Measurements from ENCODE around the gene SYT12. TPM values are rescaled to one million over a fixed set of nuclear protein-coding genes. Genes with fewer than 3 reads are reported as not detected.
A peak's percentile ranks its signal among the peaks of the same experiment; 100 is the strongest.
"Not testable (repeated sequence)": the region's sequence is repeated elsewhere in the genome, so short reads cannot be mapped to it uniquely, and the experiment has no call there.

Gene SYT12
- total RNA-seq, 1 experiment from 2014 or later = 2.8 TPM

- no peaks in the 10 kb centered on the region for H3K36me3 ChIP-seq (replicated peaks; ENCODE audit: control insufficient read depth, insufficient read depth, low read length)
- no peaks in the 10 kb centered on the region for H3K27me3 ChIP-seq (ENCODE audit: control insufficient read depth, insufficient read depth, low read length)
- H3K4me3 ChIP-seq (ENCODE audit: insufficient read depth, low read depth, low read length) = no peak overlapping the region
- DNase-seq = peak; percentile 36
These were observed 36.8 kb upstream of the SYT12 start for GRCh38 chr11:66986178-66986545.

- H3K4me3 ChIP-seq (ENCODE audit: insufficient read depth, low read depth, low read length) = no peak overlapping the region
- H3K36me3 ChIP-seq (replicated peaks; ENCODE audit: control insufficient read depth, insufficient read depth, low read length) = no peaks in the 10 kb centered on the region
- DNase-seq = peak; percentile 80
- H3K27me3 ChIP-seq (ENCODE audit: control insufficient read depth, insufficient read depth, low read length) = no peaks in the 10 kb centered on the region
These were observed 35.7 kb upstream of the SYT12 start for GRCh38 chr11:66987158-66987620.

GRCh38 chr11:66987924-66988637, 34.9 kb upstream of the SYT12 start:
- peak; percentile 34 for DNase-seq
- H3K4me3 ChIP-seq (ENCODE audit: insufficient read depth, low read depth, low read length) = no peak overlapping the region

GRCh38 chr11:66988741-66989140, 34.2 kb upstream of the SYT12 start:
- not testable (repeated sequence) for H3K4me3 ChIP-seq (ENCODE audit: insufficient read depth, low read depth, low read length); H3K36me3 ChIP-seq (replicated peaks; ENCODE audit: control insufficient read depth, insufficient read depth, low read length); H3K27me3 ChIP-seq (ENCODE audit: control insufficient read depth, insufficient read depth, low read length); DNase-seq

More at GRCh38 chr11:66987924-66988637, 34.9 kb upstream of the SYT12 start:
- no peaks in the 10 kb centered on the region for H3K36me3 ChIP-seq (replicated peaks; ENCODE audit: control insufficient read depth, insufficient read depth, low read length)
- no peaks in the 10 kb centered on the region for H3K27me3 ChIP-seq (ENCODE audit: control insufficient read depth, insufficient read depth, low read length)

GRCh38 chr11:66989360-66989759, 33.6 kb upstream of the SYT12 start:
- H3K27me3 ChIP-seq (ENCODE audit: control insufficient read depth, insufficient read depth, low read length); H3K4me3 ChIP-seq (ENCODE audit: insufficient read depth, low read depth, low read length); DNase-seq; H3K36me3 ChIP-seq (replicated peaks; ENCODE audit: control insufficient read depth, insufficient read depth, low read length): not testable (repeated sequence)

- Histone ChIP-seq H3K4me3 (ENCODE audit: insufficient read depth, low read depth, low read length) (no peak overlapping the region), H3K36me3 (replicated peaks; ENCODE audit: control insufficient read depth, insufficient read depth, low read length) (no peaks in the 10 kb centered on the region)
These were observed 30.9 kb upstream of the SYT12 start for GRCh38 chr11:66992041-66992440.

GRCh38 chr11:66996609-66997273, 26.2 kb upstream of the SYT12 start:
- H3K27me3 ChIP-seq (ENCODE audit: control insufficient read depth, insufficient read depth, low read length) = no peaks in the 10 kb centered on the region
- H3K36me3 ChIP-seq (replicated peaks; ENCODE audit: control insufficient read depth, insufficient read depth, low read length) = no peaks in the 10 kb centered on the region
- DNase-seq = no peak
- no peak overlapping the region for H3K4me3 ChIP-seq (ENCODE audit: insufficient read depth, low read depth, low read length)

More at GRCh38 chr11:66992041-66992440, 30.9 kb upstream of the SYT12 start:
- H3K27me3 ChIP-seq (ENCODE audit: control insufficient read depth, insufficient read depth, low read length) = no peaks in the 10 kb centered on the region
- no peak for DNase-seq

GRCh38 chr11:66999555-66999954, 23.4 kb upstream of the SYT12 start:
- DNase-seq = no peak
- no peaks in the 10 kb centered on the region for H3K36me3 ChIP-seq (replicated peaks; ENCODE audit: control insufficient read depth, insufficient read depth, low read length)
- H3K4me3 ChIP-seq (ENCODE audit: insufficient read depth, low read depth, low read length) = no peak overlapping the region
- H3K27me3 ChIP-seq (ENCODE audit: control insufficient read depth, insufficient read depth, low read length) = no peaks in the 10 kb centered on the region

GRCh38 chr11:67001332-67001731, 21.6 kb upstream of the SYT12 start:
- no peak for DNase-seq
- H3K27me3 ChIP-seq (ENCODE audit: control insufficient read depth, insufficient read depth, low read length) = no peaks in the 10 kb centered on the region
- H3K4me3 ChIP-seq (ENCODE audit: insufficient read depth, low read depth, low read length) = no peak overlapping the region
- H3K36me3 ChIP-seq (replicated peaks; ENCODE audit: control insufficient read depth, insufficient read depth, low read length) = no peaks in the 10 kb centered on the region

GRCh38 chr11:67002297-67002913, 20.5 kb upstream of the SYT12 start:
- Histone ChIP-seq H3K27me3 (ENCODE audit: control insufficient read depth, insufficient read depth, low read length) (no peaks in the 10 kb centered on the region), H3K36me3 (replicated peaks; ENCODE audit: control insufficient read depth, insufficient read depth, low read length) (no peaks in the 10 kb centered on the region), H3K4me3 (ENCODE audit: insufficient read depth, low read depth, low read length) (no peak overlapping the region)
- peak; percentile 78 for DNase-seq

GRCh38 chr11:67002921-67003411, 20.0 kb upstream of the SYT12 start:
- Histone ChIP-seq H3K36me3 (replicated peaks; ENCODE audit: control insufficient read depth, insufficient read depth, low read length) (no peaks in the 10 kb centered on the region), H3K4me3 (ENCODE audit: insufficient read depth, low read depth, low read length) (no peak overlapping the region), H3K27me3 (ENCODE audit: control insufficient read depth, insufficient read depth, low read length) (no peaks in the 10 kb centered on the region)
- DNase-seq = peak; percentile 65

GRCh38 chr11:67005200-67005599, 17.7 kb upstream of the SYT12 start:
- not testable (repeated sequence) for H3K27me3 ChIP-seq (ENCODE audit: control insufficient read depth, insufficient read depth, low read length); DNase-seq; H3K36me3 ChIP-seq (replicated peaks; ENCODE audit: control insufficient read depth, insufficient read depth, low read length)

GRCh38 chr11:67006029-67006884, 16.7 kb upstream of the SYT12 start:
- peak; percentile 89 for DNase-seq
- H3K27me3 ChIP-seq (ENCODE audit: control insufficient read depth, insufficient read depth, low read length) = no peaks in the 10 kb centered on the region
- H3K36me3 ChIP-seq (replicated peaks; ENCODE audit: control insufficient read depth, insufficient read depth, low read length) = no peaks in the 10 kb centered on the region
- no peak overlapping the region for H3K4me3 ChIP-seq (ENCODE audit: insufficient read depth, low read depth, low read length)

More at GRCh38 chr11:67005200-67005599, 17.7 kb upstream of the SYT12 start:
- H3K4me3 ChIP-seq (ENCODE audit: insufficient read depth, low read depth, low read length) = not testable (repeated sequence)

- H3K27me3 ChIP-seq (ENCODE audit: control insufficient read depth, insufficient read depth, low read length) = no peaks in the 10 kb centered on the region
- H3K4me3 ChIP-seq (ENCODE audit: insufficient read depth, low read depth, low read length) = no peak overlapping the region
- DNase-seq = peak; percentile 31
- H3K36me3 ChIP-seq (replicated peaks; ENCODE audit: control insufficient read depth, insufficient read depth, low read length) = no peaks in the 10 kb centered on the region
These were observed 15.8 kb upstream of the SYT12 start for GRCh38 chr11:67007126-67007525.
